ENCODE results near the gene RESP18.

The RESP18 gene

DNA sequence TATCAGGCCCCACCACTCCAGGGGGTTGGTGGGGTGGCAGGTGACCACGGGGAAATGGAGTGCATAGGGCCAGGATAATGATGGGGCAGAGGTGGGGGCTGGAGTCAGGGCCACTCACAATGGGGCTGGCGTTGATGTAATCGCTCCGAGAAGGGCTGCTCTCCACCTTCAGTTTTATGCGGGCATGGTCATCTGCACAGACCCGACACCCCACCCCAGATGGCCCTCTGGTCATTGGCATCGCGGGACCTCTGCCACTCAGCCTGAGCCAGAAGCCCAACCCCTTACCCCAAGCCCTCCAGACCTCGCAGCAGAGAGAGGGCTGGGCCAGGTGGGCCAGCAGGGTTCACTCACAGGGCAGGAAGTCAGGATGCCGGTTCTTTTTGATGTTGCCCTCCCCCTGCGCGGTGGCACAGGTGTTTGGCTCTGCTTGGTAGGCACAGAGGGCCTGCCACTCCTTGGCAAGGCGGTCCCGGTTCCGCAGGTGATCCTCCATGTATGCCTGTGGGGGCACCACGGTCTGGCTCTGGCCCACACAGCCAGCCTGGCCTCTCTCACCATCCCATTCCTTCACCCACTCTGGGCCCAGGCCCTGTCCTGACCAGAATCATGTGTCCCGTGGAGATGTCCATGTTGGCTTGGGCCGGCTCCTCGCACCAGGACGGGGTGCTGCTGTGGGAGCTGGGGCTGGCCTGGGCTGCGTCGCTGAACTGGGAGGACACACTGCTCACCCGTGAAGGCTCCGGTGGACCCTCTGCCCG lies 35.7 kb downstream of the RESP18 start (continued):
- TF ChIP-seq IKZF3 (tag by site-specific recombination; IDR thresholded peaks at IDR 0.05) = no peak

- Histone ChIP-seq H3K36me3 (ENCODE audit: control insufficient read depth in 2 of 2, insufficient read depth in 1 of 2, low read length in 2 of 2) (no peaks in the 10 kb centered on the region), H3K27ac (ENCODE audit: extremely low read depth, low read depth, low read length) (no peak overlapping the region), H3K4me1 (ENCODE audit: control insufficient read depth, insufficient read depth, low read length) (no peaks in the 10 kb centered on the region; the same call in 1 of the 2 replicates), H3K9me3 (ENCODE audit: control insufficient read depth, insufficient read depth, low read depth, low read length) (no peaks in the 10 kb centered on the region), H3K4me3 (ENCODE audit: low read depth, low read length) (no peak overlapping the region)
- POLR2A ChIA-PET = interaction anchor here (2.1 kb wide), 1 partner anchor 119 kb away, joined by 6 read pairs; the partner anchor contains the start of gene CNPPD1
- CTCF ChIA-PET = interaction anchor here (0.6 to 11.6 kb wide), 25 partner anchors 8 to 290 kb away, joined by 3 to 297 read pairs (median 7); partner anchors contain the start of genes ABCB6, ANKZF1, ATG9A and CNPPD1
- TF ChIP-seq GFI1B (tag by site-specific recombination; IDR thresholded peaks at IDR 0.05) = no peak
- no peak for TF ChIP-seq ZNF670 (tag by site-specific recombination; IDR thresholded peaks at IDR 0.05; ENCODE audit: low read depth)
- no peak for TF ChIP-seq ZNF777 (tag by site-specific recombination; IDR thresholded peaks at IDR 0.05; ENCODE audit: borderline replicate concordance)
- TF ChIP-seq ZNF2 (tag by site-specific recombination; IDR thresholded peaks at IDR 0.05) = no peak
- TF ChIP-seq KLF16 (tag by site-specific recombination; IDR thresholded peaks at IDR 0.05) = no peak
- no peak for TF ChIP-seq ZNF292 (tag by site-specific recombination; IDR thresholded peaks at IDR 0.05; ENCODE audit: borderline replicate concordance, low read depth)
- no peak for TF ChIP-seq ZNF112 (tag by site-specific recombination; IDR thresholded peaks at IDR 0.05)
- TF ChIP-seq ZNF19 (tag by site-specific recombination; IDR thresholded peaks at IDR 0.05; ENCODE audit: low read depth) = no peak
- no peak for TF ChIP-seq ZBTB8A (tag by site-specific recombination; IDR thresholded peaks at IDR 0.05)
- no peak for TF ChIP-seq MYNN (tag by site-specific recombination; IDR thresholded peaks at IDR 0.05; ENCODE audit: borderline replicate concordance)
Measured at GRCh38 chr2:219296142-219296541, 36.4 kb downstream of the RESP18 start.

GRCh38 chr2:219294356-219295351 lies 37.9 kb downstream of the RESP18 start:
- H3K4me1 ChIP-seq (ENCODE audit: control insufficient read depth, insufficient read depth, low read length) = no peaks in the 10 kb centered on the region; the same call in 1 of the 2 replicates
- H3K4me3 ChIP-seq (ENCODE audit: low read depth, low read length) = peak overlapping the region; percentile 56
- POLR2A ChIA-PET = interaction anchor here (0.7 to 3.0 kb wide), 11 partner anchors 8 to 118 kb away, joined by 3 to 18 read pairs (median 4); partner anchors contain the start of genes ANKZF1, ATG9A, CNPPD1 and DNAJB2
- no peaks in the 10 kb centered on the region for H3K9me3 ChIP-seq (ENCODE audit: control insufficient read depth, insufficient read depth, low read depth, low read length)
- no peaks in the 10 kb centered on the region for H3K36me3 ChIP-seq (ENCODE audit: control insufficient read depth in 2 of 2, insufficient read depth in 1 of 2, low read length in 2 of 2)
- peak overlapping the region; percentile 45; the same call in 1 of the 2 replicates for H3K27ac ChIP-seq (ENCODE audit: extremely low read depth, low read depth, low read length)
- CTCF ChIA-PET = interaction anchor here (0.6 to 11.6 kb wide), 72 partner anchors 9 to 1059 kb away, joined by 3 to 297 read pairs (median 5); partner anchors contain the start of genes ABCB6, ANKZF1, ATG9A and CNPPD1
- TF ChIP-seq ZSCAN5A (tag by site-specific recombination; IDR thresholded peaks at IDR 0.05) = 0 out of 2 replicates have a peak, but pooled peaks have one; percentile 38
- TF ChIP-seq ZNF660 (tag by site-specific recombination; IDR thresholded peaks at IDR 0.05) = peak; percentile 73
- peak; percentile 38; the same call in 1 of the 2 replicates for TF ChIP-seq SP7 (tag by site-specific recombination; IDR thresholded peaks at IDR 0.05)
- no peak for TF ChIP-seq TRIM28 (IDR thresholded peaks at IDR 0.05; ENCODE audit: borderline replicate concordance, low read length)
- no peak for TF ChIP-seq ZNF776 (tag by site-specific recombination; IDR thresholded peaks at IDR 0.05; ENCODE audit: borderline replicate concordance)
- peak; percentile 77 for TF ChIP-seq ZFHX2 (tag by site-specific recombination; conservative IDR thresholded peaks at IDR 0.05)
- no peak for TF ChIP-seq ZNF473 (tag by site-specific recombination; IDR thresholded peaks at IDR 0.05)
- TF ChIP-seq ZBTB20 (tag by site-specific recombination; IDR thresholded peaks at IDR 0.05) = peak; percentile 73; the same call in 1 of the 2 replicates
- TF ChIP-seq KLF9 (tag by site-specific recombination; IDR thresholded peaks at IDR 0.05; ENCODE audit: low read depth) = peak; percentile 49
- peak; percentile 29; the same call in 1 of the 2 replicates for TF ChIP-seq KLF1 (tag by site-specific recombination; IDR thresholded peaks at IDR 0.05)
- TF ChIP-seq ZNF341 (tag by site-specific recombination; IDR thresholded peaks at IDR 0.05; ENCODE audit: low read depth) = peak; percentile 86
- TF ChIP-seq SP2 (tag by site-specific recombination; IDR thresholded peaks at IDR 0.05) = peak; percentile 35
- TF ChIP-seq, protein P1, sequence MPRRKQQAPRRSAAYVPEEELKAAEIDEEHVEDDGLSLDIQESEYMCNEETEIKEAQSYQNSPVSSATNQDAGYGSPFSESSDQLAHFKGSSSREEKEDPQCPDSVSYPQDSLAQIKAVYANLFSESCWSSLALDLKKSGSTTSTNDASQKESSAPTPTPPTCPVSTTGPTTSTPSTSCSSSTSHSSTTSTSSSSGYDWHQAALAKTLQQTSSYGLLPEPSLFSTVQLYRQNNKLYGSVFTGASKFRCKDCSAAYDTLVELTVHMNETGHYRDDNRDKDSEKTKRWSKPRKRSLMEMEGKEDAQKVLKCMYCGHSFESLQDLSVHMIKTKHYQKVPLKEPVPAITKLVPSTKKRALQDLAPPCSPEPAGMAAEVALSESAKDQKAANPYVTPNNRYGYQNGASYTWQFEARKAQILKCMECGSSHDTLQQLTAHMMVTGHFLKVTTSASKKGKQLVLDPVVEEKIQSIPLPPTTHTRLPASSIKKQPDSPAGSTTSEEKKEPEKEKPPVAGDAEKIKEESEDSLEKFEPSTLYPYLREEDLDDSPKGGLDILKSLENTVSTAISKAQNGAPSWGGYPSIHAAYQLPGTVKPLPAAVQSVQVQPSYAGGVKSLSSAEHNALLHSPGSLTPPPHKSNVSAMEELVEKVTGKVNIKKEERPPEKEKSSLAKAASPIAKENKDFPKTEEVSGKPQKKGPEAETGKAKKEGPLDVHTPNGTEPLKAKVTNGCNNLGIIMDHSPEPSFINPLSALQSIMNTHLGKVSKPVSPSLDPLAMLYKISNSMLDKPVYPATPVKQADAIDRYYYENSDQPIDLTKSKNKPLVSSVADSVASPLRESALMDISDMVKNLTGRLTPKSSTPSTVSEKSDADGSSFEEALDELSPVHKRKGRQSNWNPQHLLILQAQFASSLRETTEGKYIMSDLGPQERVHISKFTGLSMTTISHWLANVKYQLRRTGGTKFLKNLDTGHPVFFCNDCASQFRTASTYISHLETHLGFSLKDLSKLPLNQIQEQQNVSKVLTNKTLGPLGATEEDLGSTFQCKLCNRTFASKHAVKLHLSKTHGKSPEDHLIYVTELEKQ (tag by site-specific recombination; IDR thresholded peaks at IDR 0.05; ENCODE audit: borderline replicate concordance) = no peak
- 0 out of 2 replicates have a peak, but pooled peaks have one; percentile 27 for TF ChIP-seq BCL11A (tag by site-specific recombination; IDR thresholded peaks at IDR 0.05; ENCODE audit: low read depth)

Measured in HEK293 (cell line).